8988T (cell line): Measurements from ENCODE around the gene CALML5.
"Not testable (repeated sequence)": the region's sequence is repeated elsewhere in the genome, so short reads cannot be mapped to it uniquely, and the experiment has no call there.

Experiments
- DNase-seq: peaks from one replicate; pipeline ENCODE4 v3.0.0; 2011

CALML5 gene

DNA sequence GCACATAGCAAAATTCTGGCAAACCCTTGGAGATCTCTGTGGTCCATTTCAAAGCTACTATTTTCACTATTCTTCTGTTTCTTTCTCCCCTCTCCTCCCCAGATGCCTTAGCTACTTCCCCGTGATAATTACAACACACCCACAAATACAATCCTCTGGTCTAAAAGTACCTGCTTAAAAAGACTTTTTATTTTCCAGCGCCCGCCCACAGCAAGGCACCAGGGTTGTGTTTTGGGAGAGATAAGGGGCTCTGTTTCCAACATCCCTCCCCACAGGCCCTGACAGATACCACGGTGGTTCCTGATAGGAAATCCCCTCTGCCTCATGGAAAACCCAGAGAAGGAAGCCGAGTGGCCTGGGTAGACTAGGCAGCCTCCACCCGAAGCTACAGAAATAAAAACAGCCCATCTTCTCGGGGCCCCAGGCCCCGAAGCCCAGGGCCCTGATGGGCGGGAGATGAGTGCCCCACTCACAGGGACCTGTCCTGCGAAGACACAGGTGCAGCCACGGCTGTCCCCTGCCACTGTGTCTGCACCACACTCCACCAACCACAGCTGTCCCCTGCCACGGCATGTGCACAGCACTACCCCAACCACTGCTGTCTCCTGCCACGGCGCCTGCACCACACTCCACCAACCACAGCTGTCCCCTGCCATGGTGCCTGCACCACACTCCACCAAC lies 19.7 kb downstream of the CALML5 start:
- DNase-seq, result no peak

- no peak for DNase-seq
Observed at GRCh38 chr10:5478694-5479305, 20.6 kb downstream of the CALML5 start.

- DNase-seq, result no peak
Observed at GRCh38 chr10:5477948-5478693, 21.2 kb downstream of the CALML5 start.

DNA sequence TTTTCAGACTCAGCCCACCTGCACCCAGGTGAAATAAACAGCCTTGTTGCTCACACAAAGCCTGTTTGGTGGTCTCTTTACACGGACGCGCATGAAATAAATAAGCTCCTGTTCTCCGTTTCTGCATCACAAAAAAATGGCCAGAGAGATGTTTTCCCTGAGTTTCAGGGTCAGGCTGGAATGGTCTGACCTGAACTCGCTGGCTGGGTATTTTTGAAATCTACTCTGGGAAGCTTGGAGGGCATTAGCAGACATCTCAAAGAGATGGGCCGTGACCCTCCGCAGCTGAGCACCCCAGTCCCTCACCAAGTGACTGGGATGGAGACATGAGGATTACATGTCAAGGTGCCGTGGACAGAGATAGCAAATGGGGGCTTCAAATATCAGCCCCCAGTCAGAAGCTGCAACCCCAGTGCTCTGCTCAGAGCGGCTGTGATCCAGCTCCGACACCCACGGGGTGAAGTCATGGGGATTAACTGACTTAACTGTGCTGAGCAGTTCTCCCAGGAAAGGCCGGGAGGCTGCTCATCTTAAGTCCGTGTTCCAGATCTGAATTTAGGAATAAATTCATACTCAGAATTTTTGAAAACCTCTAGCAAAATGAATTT lies 22.3 kb downstream of the CALML5 start:
- no peak for DNase-seq

- not testable (repeated sequence) for DNase-seq
Observed at GRCh38 chr10:5475974-5476807, 23.2 kb downstream of the CALML5 start.

GRCh38 chr10:5475088-5475487 lies 24.3 kb downstream of the CALML5 start:
- not testable (repeated sequence) for DNase-seq

- DNase-seq, result not testable (repeated sequence)
Observed at GRCh38 chr10:5474642-5475041, 24.7 kb downstream of the CALML5 start.

- no peak for DNase-seq
Observed at GRCh38 chr10:5470062-5470751, 29.2 kb downstream of the CALML5 start.

DNA sequence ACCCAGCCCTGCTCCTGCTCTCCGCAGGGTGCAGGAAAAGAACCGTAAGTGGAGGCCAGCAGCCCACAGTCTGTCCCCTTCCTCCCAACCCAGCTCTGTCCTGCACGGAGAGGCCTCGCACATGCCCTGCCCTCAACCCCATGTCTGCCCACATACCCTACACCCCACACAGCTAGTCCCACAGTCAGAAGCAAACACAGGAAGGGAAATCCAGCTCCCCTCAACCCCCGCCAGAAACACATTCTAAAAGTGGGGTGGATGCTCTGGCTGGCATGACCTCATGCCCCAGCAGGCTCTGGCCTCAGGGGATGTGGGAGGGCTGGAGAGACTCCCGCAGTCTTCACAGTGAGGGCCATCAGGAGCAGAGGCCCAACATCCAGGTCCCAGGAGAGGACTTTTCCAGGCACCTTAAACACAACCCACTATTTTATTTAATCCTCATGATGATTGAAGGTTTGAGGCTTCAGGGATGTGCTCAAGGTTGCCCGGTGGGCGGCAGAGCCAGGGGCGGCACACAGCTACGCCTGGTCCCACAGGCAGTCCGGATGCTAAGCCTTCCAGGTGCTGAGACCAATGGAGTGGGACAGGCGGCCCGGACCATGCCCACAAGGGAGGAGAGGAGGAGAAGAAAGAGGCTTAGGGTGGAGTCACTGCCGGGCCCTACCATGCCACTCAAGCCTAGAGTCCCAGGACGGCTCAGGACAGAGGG lies 29.9 kb downstream of the CALML5 start:
- DNase-seq, result no peak

DNA sequence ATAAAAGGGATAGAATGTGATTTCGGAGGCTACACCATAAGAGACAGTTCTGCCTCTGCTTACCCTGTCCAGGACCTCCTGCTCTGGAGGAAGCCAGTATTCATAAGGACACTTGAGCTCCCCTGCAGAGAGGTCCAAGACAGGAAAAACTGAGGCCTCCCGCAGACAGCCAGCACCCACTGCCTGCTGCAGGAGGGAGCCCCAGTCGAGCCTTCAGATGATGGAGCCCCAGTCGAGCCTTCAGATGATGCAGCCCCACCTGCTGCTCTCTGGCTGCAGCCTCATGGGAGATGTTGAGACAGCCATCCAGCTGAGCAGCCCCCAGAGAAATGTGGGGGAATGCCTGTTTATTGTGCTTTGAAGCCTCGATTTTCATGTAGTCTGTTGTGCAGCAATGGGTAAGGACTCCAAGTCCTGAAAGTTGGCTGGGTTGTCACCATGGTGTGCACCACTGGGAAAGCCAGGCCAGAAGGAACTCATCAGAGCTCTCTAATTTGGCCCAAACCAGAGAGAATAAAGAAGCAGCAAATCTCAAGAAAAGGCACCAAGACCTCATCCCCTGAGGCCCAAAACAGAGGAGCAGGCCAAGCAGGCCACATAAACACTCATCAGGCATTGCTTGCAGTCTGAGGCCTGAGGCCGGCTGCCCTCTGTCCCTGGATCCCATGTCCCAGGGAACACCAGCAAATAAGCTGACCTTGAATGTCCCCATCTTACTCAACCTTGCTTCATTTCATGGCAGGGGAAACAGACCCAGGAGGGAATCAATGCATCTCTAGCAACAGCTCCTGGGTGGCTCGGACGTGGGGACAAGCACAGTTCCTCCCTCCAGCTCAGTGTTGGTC lies 30.9 kb downstream of the CALML5 start:
- DNase-seq, result no peak

- no peak for DNase-seq
Observed at GRCh38 chr10:5467634-5468255, 31.6 kb downstream of the CALML5 start.

GRCh38 chr10:5467207-5467535 lies 32.2 kb downstream of the CALML5 start:
- no peak for DNase-seq

GRCh38 chr10:5466451-5467206 lies 32.7 kb downstream of the CALML5 start:
- DNase-seq, result no peak

GRCh38 chr10:5465976-5466450 lies 33.4 kb downstream of the CALML5 start:
- no peak for DNase-seq

DNA sequence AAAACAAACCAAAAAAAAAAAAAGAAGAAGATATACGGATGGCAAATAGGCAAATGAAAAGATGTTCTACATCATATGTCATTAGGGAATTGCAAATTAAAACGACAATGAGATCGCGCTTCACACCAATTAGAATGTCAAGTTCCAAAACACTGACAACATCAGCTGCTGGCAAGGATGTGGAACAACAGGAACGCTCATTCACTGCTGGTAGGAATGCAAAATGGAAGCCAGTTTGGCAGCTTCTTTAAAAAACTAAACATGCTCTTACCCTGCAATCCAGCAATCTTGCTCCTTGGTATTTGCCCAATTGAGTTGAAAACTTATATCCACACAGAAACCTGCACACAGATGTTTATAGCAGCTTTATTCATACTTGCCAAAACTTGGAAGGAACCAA lies 34.8 kb downstream of the CALML5 start:
- DNase-seq, result no peak

DNA sequence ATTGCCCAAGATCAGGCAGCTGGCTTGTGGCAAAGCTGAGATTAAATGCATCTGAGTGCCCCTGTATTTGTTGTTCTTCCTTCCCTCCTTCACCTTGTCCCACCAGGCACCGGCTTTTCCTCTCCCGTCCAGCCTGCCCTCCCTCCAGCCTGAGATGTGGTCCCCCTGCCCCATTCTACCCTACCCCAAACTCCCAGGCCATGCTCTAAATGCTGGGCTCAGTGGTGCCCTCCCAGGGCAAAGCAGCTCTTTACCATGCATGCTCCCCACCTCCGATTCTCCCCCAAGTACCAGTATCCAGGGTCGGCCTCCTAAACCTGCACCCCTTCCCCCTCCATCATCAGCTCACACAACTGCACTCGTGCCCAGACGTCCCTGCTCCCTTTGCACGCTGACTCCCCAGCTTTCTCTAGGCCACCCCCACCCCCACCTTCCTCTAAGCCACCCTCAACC lies 36.5 kb downstream of the CALML5 start:
- DNase-seq, result no peak

- no peak for DNase-seq
Observed at GRCh38 chr10:5461914-5462840, 37.2 kb downstream of the CALML5 start.

GRCh38 chr10:5461203-5461588 lies 38.2 kb downstream of the CALML5 start:
- DNase-seq, result no peak
